Head of caudate nucleus (tissue), 42 donors: ENCODE data around the gene CST3.

Experiments
- DNase-seq, 42 donors: peaks; one replicate each; pipeline versions ENCODE4 v3.0.0 to v3.0.0-alpha.2; 2020 to 2021; ENCODE audit warnings: mixed read lengths in 7 of 42
- intact Hi-C: fragments of 100-400 bp; cut with DNase I; formaldehyde crosslinking; loops from one replicate; pipeline ENCODE4 v1.15.0; 2022

The CST3 gene

GRCh38 chr20:23585808-23586734, 51.7 kb downstream of the CST3 start:
- DNase-seq, result peak in 1 of 42 donors; percentile 13
- intact Hi-C loops, result no loop called here

DNA sequence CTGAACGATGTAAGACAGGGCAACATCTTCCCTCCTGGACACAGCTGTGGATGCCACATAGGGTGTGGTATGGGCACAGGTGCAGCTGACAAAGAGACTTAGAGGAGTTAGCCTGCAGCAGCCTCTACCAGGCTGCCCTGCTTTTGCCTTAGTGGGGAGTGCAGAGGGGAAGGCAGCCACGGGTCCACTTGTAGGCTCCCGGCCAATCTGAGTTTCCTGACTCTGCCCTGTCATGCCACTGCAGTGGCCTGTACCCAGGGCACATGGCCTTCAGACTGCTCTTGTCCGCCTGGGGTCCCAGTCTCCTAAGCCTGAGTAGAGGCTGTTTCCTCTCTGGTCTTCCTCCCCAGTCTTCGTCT, 52.3 kb downstream of the CST3 start:
- no peak for DNase-seq
- intact Hi-C loops, result no loop called here

DNA sequence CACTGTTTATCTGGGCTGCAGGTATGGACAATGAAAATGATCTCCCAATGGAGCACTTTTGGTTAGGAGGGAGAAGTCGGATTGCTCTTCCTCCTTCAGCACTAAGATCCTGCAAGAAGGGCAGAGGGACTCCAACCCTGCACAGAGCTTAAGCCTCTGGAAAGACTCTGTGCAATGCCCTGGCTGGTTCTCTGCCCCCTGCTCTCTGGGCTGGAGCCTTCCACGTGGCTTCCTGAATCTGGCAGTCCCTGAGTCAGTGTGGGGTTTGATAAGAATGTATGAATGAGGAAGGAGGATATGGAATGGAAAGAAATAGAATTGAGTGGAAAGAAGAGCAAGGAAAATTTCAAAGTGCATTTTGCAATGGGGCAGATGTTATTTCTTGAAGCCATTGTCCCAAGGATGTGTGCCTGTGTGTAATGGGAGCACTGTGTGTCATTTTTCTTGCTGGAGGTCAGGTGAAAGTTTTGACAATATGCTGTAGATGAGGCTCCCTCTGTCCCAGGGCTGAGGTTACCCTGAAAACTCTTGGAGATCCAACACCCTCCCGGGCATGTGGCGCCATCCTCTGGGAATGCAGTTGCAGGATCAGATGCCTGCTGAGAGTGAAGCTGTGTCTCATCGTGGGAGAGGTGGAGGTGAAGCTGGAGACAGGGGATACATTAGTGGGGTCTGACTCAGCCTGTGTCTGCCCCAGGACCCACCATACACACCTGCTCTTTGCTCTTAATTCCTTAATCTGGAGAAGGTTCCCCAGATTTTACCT, 53.1 kb downstream of the CST3 start:
- intact Hi-C loops, result no loop called here

More for the DNA sequence above, 53.1 kb downstream of the CST3 start:
- no peak for DNase-seq
